OCI-LY7 (cell line): Measurements from ENCODE around the gene BRD2.

ENCODE experiments used
- CTCF ChIP-seq: fragments of 200-600 bp; sonication (generic); conservative IDR thresholded peaks from 2 replicates; pipeline ENCODE4 v1.5.1; 2014; ENCODE audit warnings: mild to moderate bottlenecking, antibody characterized with exemption, low read length, moderate library complexity, mixed read lengths
- EZH2phosphoT487 ChIP-seq: fragments of 200-600 bp; sonication (generic); IDR thresholded peaks from 2 replicates; pipeline ENCODE4 v1.6.1; 2018; ENCODE audit warnings: low read depth, borderline replicate concordance, mild to moderate bottlenecking, mixed run types, antibody characterized with exemption, low read length, moderate library complexity, mixed read lengths

DNA sequence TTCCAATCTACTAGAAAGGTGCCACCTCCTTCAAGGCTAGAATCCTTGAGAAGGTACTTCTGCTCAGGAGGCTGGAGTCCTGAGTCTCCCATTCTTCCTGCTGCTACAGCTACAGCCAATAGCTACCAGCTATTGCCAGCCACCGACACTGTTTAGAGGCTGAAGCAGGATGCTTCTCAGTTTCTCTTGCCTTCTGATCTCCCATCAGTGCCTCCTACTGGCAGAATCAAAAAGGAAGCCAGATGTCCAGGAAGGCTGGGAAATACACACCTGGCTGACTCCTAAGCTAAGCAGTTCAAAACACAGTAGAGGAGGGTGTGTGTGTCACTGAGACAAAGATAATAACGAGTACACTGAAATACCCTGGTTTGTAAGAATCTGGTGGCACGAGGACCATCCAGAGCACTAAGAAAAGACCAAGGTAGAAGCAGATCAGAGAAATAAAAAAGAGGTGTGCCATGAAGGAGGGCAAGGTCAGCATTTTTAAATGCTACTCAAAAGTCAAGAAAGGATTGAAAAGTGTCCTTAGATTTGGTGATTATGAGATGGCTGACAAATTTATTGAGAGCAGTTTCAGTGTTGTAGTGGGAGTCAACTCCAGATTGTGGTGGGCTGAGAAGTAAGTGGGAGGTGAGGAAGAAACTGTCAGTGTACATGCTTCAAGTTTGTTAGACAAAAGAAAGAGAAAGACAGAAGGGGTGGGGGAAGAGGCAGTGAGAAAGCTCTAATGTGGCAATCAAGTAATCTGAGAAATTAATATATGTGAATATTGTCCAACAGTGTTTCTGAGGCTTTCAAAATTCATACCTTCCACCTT lies 13.2 kb upstream of the BRD2 start:
- TF ChIP-seq CTCF, result peak; percentile 87
- no peak for TF ChIP-seq EZH2phosphoT487
